Measurements from ENCODE around the gene KANSL2. TPM values are rescaled to one million over a fixed set of nuclear protein-coding genes. Genes with fewer than 3 reads are reported as not detected.
"Not testable (repeated sequence)": the region's sequence is repeated elsewhere in the genome, so short reads cannot be mapped to it uniquely, and the experiment has no call there.

The KANSL2 gene
- total RNA-seq, 1 experiment from 2014 or later: 26.2 TPM

- no TSS peak for BruUV-seq (replicated peaks)
- CTCF ChIA-PET: interaction anchor here (1.1 kb wide), 1 partner anchor 132 kb away, joined by 5 read pairs; no protein-coding TSS in a partner anchor
- TF ChIP-seq, protein P1, sequence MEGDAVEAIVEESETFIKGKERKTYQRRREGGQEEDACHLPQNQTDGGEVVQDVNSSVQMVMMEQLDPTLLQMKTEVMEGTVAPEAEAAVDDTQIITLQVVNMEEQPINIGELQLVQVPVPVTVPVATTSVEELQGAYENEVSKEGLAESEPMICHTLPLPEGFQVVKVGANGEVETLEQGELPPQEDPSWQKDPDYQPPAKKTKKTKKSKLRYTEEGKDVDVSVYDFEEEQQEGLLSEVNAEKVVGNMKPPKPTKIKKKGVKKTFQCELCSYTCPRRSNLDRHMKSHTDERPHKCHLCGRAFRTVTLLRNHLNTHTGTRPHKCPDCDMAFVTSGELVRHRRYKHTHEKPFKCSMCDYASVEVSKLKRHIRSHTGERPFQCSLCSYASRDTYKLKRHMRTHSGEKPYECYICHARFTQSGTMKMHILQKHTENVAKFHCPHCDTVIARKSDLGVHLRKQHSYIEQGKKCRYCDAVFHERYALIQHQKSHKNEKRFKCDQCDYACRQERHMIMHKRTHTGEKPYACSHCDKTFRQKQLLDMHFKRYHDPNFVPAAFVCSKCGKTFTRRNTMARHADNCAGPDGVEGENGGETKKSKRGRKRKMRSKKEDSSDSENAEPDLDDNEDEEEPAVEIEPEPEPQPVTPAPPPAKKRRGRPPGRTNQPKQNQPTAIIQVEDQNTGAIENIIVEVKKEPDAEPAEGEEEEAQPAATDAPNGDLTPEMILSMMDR (IDR thresholded peaks at IDR 0.05; ENCODE audit: unreplicated experiment): no peak
- H3K4me1 Mint-ChIP-seq (ENCODE audit: low read depth, unreplicated experiment): peaks cover 14% of the 10 kb centered on the region
- DNase-seq: no peak
- peak overlapping the region; percentile 88 for H3K4me3 Mint-ChIP-seq (ENCODE audit: low read depth, unreplicated experiment)
- intact Hi-C loops (cut with micrococcal nuclease; ENCODE audit: unreplicated experiment): no loop called here
- H3K36me3 Mint-ChIP-seq (ENCODE audit: insufficient read depth, unreplicated experiment): peaks cover 30% of the 10 kb centered on the region
- H3K27ac Mint-ChIP-seq (ENCODE audit: unreplicated experiment): no peak overlapping the region
- no peaks in the 10 kb centered on the region for H3K27me3 Mint-ChIP-seq (ENCODE audit: unreplicated experiment)
- no peaks in the 10 kb centered on the region for H3K9me3 Mint-ChIP-seq (ENCODE audit: low read depth, unreplicated experiment)
Observed at GRCh38 chr12:48682927-48683326, 889 bp upstream of the KANSL2 start.

DNA sequence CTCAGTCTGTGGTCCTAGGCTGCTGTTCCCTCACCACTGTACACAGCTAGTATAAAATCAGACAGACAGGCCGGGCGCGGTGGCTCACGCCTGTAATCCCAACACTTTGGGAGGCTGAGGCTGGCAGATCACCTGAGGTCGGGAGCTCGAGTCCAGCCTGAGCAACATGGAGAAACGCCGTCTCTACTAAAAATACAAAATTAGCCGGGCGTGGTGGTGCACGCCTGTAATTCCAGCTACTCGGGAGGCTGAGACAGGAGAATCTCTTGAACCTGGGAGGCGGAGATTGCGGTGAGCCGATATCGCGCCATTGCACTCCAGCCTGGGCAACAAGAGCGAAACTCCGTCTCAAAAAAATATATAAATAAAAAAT, 481 bp upstream of the KANSL2 start:
- Mint-ChIP-seq H3K27ac (ENCODE audit: unreplicated experiment) (peak overlapping the region; percentile 86), H3K4me1 (ENCODE audit: low read depth, unreplicated experiment) (peaks cover 14% of the 10 kb centered on the region), H3K36me3 (ENCODE audit: insufficient read depth, unreplicated experiment) (peaks cover 30% of the 10 kb centered on the region), H3K4me3 (ENCODE audit: low read depth, unreplicated experiment) (peak overlapping the region; percentile 88)
- CTCF ChIA-PET: interaction anchor here (1.1 to 1.2 kb wide), 2 partner anchors 11 to 132 kb away, joined by 3 to 5 read pairs; no protein-coding TSS in a partner anchor
- intact Hi-C loops (cut with micrococcal nuclease; ENCODE audit: unreplicated experiment); H3K9me3 Mint-ChIP-seq (ENCODE audit: low read depth, unreplicated experiment); H3K27me3 Mint-ChIP-seq (ENCODE audit: unreplicated experiment); DNase-seq; BruUV-seq (replicated peaks): not testable (repeated sequence)

GRCh38 chr12:48681399-48681709, 684 bp downstream of the KANSL2 start:
- H3K4me3 Mint-ChIP-seq (ENCODE audit: low read depth, unreplicated experiment): peak overlapping the region; percentile 88
- H3K36me3 Mint-ChIP-seq (ENCODE audit: insufficient read depth, unreplicated experiment): peaks cover 30% of the 10 kb centered on the region
- no TSS peak for BruUV-seq (replicated peaks)
- H3K9me3 Mint-ChIP-seq (ENCODE audit: low read depth, unreplicated experiment): no peaks in the 10 kb centered on the region
- H3K27ac Mint-ChIP-seq (ENCODE audit: unreplicated experiment): peak overlapping the region; percentile 86
- peaks cover 14% of the 10 kb centered on the region for H3K4me1 Mint-ChIP-seq (ENCODE audit: low read depth, unreplicated experiment)
- CTCF ChIA-PET: interaction anchor here (1.2 kb wide), 1 partner anchor 10 kb away, joined by 3 read pairs; no protein-coding TSS in a partner anchor
- no peaks in the 10 kb centered on the region for H3K27me3 Mint-ChIP-seq (ENCODE audit: unreplicated experiment)
- TF ChIP-seq, protein P1 (IDR thresholded peaks at IDR 0.05; ENCODE audit: unreplicated experiment): no peak
- no peak for DNase-seq
- intact Hi-C loops (cut with micrococcal nuclease; ENCODE audit: unreplicated experiment): no loop called here

DNA sequence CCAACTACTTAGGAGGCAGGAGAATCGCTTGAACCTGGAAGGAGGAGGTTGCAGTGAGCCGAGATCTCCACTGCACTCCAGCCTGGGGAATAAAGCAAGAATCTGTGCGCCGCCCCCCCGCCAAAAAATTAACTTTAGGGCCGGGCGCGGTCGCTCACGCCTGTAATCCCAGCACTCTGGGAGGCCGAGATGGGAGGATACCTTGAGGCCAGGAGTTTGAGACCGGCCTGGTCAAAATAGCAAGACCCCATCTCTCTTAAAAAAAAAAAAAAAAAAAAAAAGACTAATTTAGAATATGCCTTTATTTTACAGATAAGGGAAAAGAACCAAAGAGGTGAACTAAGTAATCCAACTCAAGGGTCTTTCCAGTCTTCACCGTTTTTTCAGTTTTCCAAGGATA, 1.2 kb downstream of the KANSL2 start:
- Mint-ChIP-seq H3K27ac (ENCODE audit: unreplicated experiment) (peak overlapping the region; percentile 86), H3K27me3 (ENCODE audit: unreplicated experiment) (no peaks in the 10 kb centered on the region), H3K36me3 (ENCODE audit: insufficient read depth, unreplicated experiment) (peaks cover 35% of the 10 kb centered on the region), H3K4me3 (ENCODE audit: low read depth, unreplicated experiment) (peak overlapping the region; percentile 88), H3K4me1 (ENCODE audit: low read depth, unreplicated experiment) (peaks cover 14% of the 10 kb centered on the region), H3K9me3 (ENCODE audit: low read depth, unreplicated experiment) (no peaks in the 10 kb centered on the region)
- CTCF ChIA-PET: no interaction called here
- no peak for DNase-seq
- intact Hi-C loops (cut with micrococcal nuclease; ENCODE audit: unreplicated experiment): no loop called here
- TF ChIP-seq, protein P1 (IDR thresholded peaks at IDR 0.05; ENCODE audit: unreplicated experiment): no peak
- no TSS peak for BruUV-seq (replicated peaks)

GRCh38 chr12:48678551-48679185, 3.4 kb downstream of the KANSL2 start:
- Mint-ChIP-seq H3K27ac (ENCODE audit: unreplicated experiment) (no peak overlapping the region), H3K4me1 (ENCODE audit: low read depth, unreplicated experiment) (peaks cover 14% of the 10 kb centered on the region), H3K9me3 (ENCODE audit: low read depth, unreplicated experiment) (no peaks in the 10 kb centered on the region), H3K27me3 (ENCODE audit: unreplicated experiment) (no peaks in the 10 kb centered on the region), H3K36me3 (ENCODE audit: insufficient read depth, unreplicated experiment) (peaks cover 42% of the 10 kb centered on the region), H3K4me3 (ENCODE audit: low read depth, unreplicated experiment) (peak overlapping the region; percentile 30)
- intact Hi-C loops (cut with micrococcal nuclease; ENCODE audit: unreplicated experiment): no loop called here
- DNase-seq: no peak
- CTCF ChIA-PET: no interaction called here
- no TSS peak for BruUV-seq (replicated peaks)
- TF ChIP-seq, protein P1 (IDR thresholded peaks at IDR 0.05; ENCODE audit: unreplicated experiment): no peak

Measured in Calu3 (cell line).